Superior temporal gyrus (tissue), 1 donor: ENCODE data around the gene ARID3C.

Experiments used
- DNase-seq: peaks from one replicate; pipeline ENCODE4 v3.0.0-alpha.2; 2016; ENCODE audit errors: extremely low spot score

Gene ARID3C

GRCh38 chr9:34627716-34628655 lies 880 bp downstream of the ARID3C start:
- DNase-seq = no peak

DNA sequence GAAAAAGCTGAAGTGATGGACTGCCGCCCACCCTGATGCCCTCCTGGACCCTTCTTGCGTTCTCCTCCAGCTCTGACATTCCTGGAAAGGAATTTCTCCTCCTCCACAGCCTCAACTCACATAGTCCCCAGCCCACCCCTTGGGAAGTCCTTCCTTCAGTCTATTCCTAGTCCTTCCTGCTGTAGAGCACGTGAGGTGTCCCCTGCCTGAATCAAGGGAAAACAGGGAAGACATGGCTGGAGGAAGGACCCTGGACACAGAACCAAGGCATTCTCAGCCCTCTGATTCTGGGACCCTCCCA lies 3.7 kb downstream of the ARID3C start:
- no peak for DNase-seq

GRCh38 chr9:34624475-34625185 lies 4.2 kb downstream of the ARID3C start:
- DNase-seq = no peak

GRCh38 chr9:34623374-34624235 lies 5.3 kb downstream of the ARID3C start:
- DNase-seq = no peak

DNA sequence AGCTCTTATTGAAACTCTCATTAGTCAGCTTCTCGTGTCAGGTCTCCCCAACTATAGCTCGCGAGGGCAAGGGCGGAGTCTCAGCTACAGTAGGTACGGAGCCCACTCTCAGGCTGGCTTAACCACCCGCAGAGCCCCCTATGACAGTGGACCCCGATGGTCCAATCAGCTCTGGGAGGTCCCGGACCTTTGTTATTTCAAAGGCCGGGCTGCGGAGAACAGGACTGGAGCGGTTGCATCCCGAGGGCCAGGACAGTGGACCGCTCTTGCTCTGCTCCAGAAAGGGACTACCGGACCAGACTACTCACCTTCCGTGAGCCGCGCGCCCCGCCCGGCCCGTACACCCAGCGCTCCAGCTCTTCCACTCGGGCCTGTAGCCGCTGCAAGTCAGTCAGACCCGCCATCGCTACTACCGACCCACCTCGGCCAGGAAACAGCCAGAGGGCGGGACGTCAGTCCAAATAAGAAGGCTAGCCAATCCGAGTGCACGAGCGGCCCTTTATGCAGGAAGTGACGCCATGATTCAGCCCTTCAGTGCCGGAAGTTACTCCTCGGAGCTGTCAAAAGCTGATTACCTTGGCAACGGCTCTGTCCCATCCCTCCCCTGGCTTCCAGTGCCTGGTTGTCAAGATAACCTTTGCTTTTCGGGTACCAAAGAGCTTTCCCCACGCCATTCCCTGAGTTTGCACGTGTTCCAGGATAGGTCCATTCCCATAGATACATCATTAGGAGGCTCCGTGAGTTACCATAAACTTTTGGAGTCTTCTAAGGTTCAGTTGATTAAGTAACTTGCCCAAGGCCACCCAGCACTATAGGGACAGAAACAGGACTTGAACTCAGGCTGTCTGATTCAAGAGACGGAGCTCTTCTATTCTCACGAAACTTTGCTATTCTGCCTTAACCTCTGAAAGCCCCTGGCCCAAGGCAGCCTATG lies 8.5 kb downstream of the ARID3C start, which contains the start of gene DCTN3:
TSS of gene DCTN3 (minus strand) at position 435 of the 934 bp plus-strand sequence. CDS start at position 404, 31 bp downstream.
- DNase-seq = peak; percentile 99

DNA sequence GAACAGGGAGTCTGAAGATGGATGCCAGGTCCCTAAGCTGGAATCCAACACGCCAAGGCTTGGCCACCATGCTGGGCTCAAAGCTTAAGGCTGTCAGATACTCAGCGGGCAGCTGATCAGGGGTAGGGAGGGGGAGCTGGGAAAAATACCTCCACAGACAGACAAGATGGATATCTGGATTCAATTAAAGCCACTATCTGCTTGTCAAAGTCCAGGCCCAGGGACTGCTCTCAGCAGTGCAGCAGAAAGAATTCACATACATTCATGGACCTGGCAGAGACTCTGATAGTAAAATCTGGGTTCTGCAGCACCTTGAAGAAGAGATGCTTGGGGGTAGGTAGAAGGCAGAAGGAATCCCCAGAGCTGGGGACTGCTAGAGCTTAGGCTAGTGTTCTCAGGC lies 13.7 kb downstream of the ARID3C start:
- no peak for DNase-seq

DNA sequence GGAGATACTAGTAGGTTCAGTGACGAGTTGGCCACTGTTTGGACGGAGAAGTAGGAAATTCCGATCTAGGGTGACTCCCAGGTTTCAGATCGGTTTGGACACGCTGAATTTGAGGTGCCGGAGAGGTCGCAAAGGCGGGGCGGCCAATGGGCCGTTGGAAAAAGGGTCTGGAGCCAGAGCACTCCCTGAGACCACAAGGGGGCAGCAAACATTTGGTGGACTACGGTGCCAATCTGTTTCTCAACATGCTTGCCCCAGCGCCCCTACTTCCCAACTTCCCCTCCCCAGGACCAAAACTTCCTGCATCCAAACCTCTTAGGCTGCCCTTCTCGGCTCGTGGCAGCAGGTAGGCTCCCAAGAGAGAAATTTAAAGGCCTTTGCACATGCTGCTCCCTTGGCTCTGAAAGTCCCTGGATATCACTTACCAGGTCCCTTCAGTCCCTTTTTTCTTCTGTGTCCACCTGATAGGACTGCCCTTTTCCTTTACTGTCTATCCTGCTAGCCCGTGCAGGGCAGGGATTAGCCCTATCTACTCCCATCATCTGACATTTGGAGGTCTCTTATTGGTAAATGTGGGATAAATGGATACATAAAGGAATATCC lies 16.0 kb downstream of the ARID3C start:
- peak; percentile 93 for DNase-seq

DNA sequence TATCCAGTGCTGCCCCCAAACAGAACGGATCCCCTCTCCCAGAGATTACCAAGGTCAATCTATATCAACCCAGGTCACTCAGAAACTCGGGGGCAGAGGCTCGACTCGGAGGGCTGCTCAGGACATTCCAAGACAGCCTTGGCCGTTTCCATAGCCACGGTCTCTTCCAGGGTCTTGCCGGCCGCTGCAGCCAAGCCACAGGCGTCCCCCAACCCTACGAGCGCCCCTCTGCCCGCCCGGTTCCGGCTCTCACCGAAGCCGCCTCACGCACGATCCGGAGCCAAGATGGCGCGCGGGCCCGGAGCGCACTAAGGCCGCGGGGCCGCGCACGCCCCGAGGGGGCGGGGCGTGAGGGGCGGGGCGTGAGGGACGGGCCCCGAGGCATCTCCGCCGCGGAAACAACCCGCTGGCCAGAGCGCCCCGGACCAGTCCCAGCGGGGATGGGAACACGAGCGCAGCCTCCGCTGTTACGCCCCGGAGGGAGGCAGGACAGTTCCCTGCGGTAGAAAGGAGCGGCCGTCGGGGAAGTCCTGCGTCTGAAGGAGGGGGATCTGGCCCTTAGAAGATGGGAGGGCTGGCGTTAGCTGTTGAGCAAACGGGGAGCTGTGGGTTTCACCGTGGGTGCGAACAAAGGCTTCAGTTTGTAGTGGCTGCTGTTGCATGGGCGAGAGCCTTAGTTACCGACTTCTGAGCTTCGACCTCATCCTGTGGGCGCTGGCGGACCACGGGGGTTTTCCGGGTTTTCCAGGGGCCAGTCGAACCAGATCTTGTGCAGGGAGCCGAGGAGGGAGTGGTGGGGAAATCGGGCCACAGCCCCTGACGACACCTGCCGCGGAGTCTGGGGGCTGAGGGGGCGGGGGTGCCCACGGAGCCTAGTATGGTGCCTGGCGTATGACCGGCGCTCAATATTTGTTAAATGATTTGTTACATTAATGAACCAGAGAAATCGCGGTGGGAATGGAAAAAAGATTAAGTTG lies 16.8 kb downstream of the ARID3C start, which contains the start of gene RPP25L:
TSS of gene RPP25L (minus strand) at position 287 of the 977 bp plus-strand sequence. CDS start 801 bp downstream, outside the sequence.
- DNase-seq = peak; percentile 89

GRCh38 chr9:34611251-34611810 lies 17.5 kb downstream of the ARID3C start:
- DNase-seq = no peak

DNA sequence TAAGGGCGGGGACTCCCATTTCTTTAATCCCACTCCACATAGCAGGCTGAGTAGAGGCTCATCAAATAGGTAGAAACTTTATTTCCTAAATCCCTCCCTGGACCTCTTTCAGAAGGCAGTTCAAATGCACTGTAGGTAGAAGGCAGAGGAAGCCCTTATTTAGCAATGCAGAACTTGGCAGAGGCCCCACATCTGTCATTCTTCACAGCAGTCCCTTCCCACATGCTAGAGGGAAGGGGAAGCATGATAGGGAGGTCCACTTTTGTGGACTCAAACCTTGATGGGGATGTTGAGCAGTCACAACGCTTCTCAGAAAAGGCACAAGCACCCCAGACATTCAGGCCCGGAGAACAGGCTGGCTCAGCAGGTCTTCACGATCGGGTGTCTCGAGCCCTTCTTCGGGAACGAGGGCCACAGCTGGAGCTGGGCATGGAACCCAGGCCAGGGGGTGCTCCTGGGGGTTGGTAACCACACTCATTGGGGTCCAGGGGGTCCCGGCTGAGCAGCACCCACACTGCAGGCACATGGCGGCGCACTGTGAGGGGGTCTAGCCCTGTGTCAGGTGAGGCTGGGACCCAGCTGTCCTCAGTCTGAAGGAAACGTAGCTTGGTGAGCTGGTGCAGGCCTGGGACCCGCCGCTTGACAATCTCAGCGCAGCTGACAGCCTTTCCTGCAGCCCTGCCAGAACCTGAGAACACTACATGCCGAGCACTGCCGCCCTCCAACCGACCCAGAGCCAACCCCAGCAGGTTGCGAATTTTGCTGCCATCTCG lies 18.2 kb downstream of the ARID3C start:
- no peak for DNase-seq

DNA sequence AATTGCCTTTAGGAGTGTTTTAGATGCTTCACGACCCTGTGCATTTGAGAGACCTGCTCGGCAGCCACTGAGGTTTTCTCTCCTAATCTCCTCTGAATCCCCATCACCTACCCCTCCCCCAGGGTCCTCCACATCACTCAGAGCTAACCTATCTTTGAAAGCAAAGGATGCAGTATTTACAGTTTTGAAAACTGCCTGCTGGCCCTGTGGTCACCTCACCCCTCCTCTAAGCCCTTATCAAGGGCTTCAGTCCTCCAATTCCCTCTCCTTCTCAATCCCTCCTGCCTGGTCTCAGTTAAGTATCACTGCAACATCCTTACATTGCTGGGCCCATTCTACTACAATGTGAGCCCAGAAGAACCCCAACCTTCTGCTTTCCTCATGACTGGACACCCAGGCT lies 21.5 kb downstream of the ARID3C start:
- no peak for DNase-seq

GRCh38 chr9:34606905-34607304 lies 22.0 kb downstream of the ARID3C start:
- DNase-seq = no peak

GRCh38 chr9:34606190-34606589 lies 22.7 kb downstream of the ARID3C start:
- DNase-seq = no peak

DNA sequence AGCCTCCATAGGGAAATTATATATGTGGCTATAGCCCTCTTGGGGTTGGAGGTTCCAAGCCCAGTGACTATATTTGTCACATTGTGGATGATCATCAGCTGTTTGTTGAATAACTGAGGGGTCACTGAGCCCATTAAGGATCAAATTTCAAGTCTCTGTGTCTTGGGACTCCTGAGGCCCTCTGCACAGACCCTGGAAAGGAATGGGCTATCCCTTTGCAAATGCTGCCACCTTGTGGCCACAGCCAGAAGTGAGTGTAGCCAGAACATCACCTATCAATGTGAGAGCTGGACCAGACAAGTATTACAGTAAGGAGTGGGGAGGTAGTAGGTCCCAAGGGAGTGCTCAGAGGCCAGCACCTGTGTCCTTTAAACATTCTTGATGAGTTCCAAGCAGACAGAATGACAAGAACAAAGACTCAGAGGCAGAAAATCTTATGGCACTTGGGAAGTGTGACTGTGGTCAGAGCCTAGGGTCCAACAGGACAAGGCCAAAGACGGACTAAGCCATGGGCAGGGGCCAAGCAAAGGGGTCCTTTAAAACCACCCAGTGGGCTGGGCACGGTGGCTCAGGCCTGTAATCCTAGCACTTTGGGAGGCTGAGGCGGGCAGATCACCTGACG lies 25.1 kb downstream of the ARID3C start:
- peak; percentile 96 for DNase-seq

DNA sequence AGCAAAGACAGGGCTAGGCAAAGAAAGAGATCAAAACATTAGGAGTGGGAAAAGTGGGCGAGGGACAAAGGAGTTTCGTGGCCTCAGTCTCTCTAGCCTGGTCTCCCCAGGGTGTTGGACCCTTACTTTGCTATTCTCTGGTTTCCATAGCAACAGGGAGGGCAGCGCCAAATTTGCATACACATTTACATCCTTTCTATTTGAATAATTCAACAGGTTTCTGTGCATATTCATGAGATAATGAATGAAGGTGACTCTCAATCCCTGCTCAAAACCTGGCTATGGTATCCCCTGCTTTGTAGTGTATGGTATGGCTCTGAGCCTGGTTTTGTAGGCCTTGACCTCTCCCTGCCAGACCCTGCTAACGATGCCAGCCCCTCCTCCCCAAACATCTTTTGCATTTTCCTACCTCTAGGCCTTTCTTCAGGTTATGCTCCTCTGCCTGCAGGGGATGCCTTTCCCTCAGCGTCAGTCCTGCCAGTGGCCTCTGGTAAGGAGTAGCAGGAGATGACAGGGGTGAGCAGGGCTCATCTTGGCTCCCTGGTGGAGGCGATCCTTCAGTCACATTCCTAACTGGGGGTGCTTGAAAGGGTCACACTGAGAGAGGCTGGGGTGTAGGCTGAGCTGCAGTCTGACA lies 26.8 kb downstream of the ARID3C start:
- DNase-seq = no peak

- no peak for DNase-seq
These were observed 28.0 kb downstream of the ARID3C start for GRCh38 chr9:34600908-34601307.

DNA sequence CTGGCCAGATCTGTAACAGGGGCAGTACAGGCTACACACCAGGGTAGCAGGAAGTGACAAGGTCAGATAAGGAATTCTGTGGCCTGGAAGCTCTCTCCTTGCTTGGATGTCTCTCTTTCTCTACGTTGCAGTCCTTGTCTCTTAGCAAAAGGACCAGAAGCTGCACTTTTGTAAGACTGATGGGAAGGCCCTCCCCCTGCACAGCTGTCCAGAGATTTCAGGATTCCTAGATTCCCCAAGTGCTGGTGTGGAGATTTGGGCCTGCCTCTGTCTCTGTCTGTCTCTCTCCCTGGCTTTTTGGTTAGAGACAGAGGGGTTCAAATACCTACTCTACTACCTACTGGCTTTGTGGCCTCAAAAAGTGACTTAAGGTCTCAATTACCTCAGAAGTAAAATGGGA lies 29.3 kb downstream of the ARID3C start:
- DNase-seq = no peak
